ENCODE data around the gene MDFI.

GRCh38 chr6:41656002-41656691, 17.9 kb downstream of the MDFI start:
- TF ChIP-seq TAF1 (IDR thresholded peaks at IDR 0.05; ENCODE audit: borderline replicate concordance, insufficient read depth, low read length), result peak; percentile 24; the same call in 1 of the 2 replicates
- TF ChIP-seq POLR2AphosphoS5 (IDR thresholded peaks at IDR 0.05; ENCODE audit: low read depth, low read length), result peak; percentile 39; the same call in 1 of the 2 replicates
